Measurements from ENCODE around the gene CSTF1. TPM values are rescaled to one million over a fixed set of nuclear protein-coding genes. Genes with fewer than 3 reads are reported as not detected.
A peak's percentile ranks its signal among the peaks of the same experiment; 100 is the strongest.

The CSTF1 gene
- total and polyA plus RNA-seq, 2 of the 8 experiments (the other 6 are each of a cell fraction or from before 2014, with no cell fraction given), result 59.4 to 83.5 TPM

- TF ChIP-seq JUND (IDR thresholded peaks at IDR 0.05; ENCODE audit: low read length) (peak; percentile 31; the same call in 1 of the 2 replicates), USF2 (IDR thresholded peaks at IDR 0.05; ENCODE audit: low read length) (no peak), ATF3 (IDR thresholded peaks at IDR 0.05; ENCODE audit: insufficient read depth, low read depth, low read length) (no peak), HDAC6 (IDR thresholded peaks at IDR 0.05; ENCODE audit: low read depth, low read length) (no peak), BRCA1 (IDR thresholded peaks at IDR 0.05; ENCODE audit: low read depth, low read length) (no peak), NANOG (IDR thresholded peaks at IDR 0.05; ENCODE audit: insufficient read depth, low read depth, low read length, poor library complexity, severe bottlenecking) (no peak), E2F6 (IDR thresholded peaks at IDR 0.05) (peak; percentile 68), JUN (IDR thresholded peaks at IDR 0.05; ENCODE audit: low read depth, low read length) (no peak), RXRA (IDR thresholded peaks at IDR 0.05; ENCODE audit: insufficient read depth, low read depth, low read length) (no peak), SRF (IDR thresholded peaks at IDR 0.05; ENCODE audit: low read depth, low read length) (peak; percentile 90), EP300 (IDR thresholded peaks at IDR 0.05; ENCODE audit: borderline replicate concordance in 1 of 2, low read depth in 2 of 2, low read length in 2 of 2) (no peak; a peak in 1 of 3 replicates), SUZ12 (IDR thresholded peaks at IDR 0.05; ENCODE audit: low read length) (no peak), MAFK (IDR thresholded peaks at IDR 0.05; ENCODE audit: low read depth, low read length) (no peak), SIRT6 (IDR thresholded peaks at IDR 0.05; ENCODE audit: low read length) (no peak), TAF1 (IDR thresholded peaks at IDR 0.05; ENCODE audit: low read depth, low read length) (peak; percentile 77), KDM1A (IDR thresholded peaks at IDR 0.05; ENCODE audit: borderline replicate concordance, low read length) (no peak), SP1 (IDR thresholded peaks at IDR 0.05; ENCODE audit: low read depth, low read length) (peak; percentile 65; the same call in 1 of the 2 replicates), RFX5 (IDR thresholded peaks at IDR 0.05; ENCODE audit: borderline replicate concordance, low read depth, low read length) (no peak), ATF2 (IDR thresholded peaks at IDR 0.05; ENCODE audit: low read length) (no peak), KDM4A (IDR thresholded peaks at IDR 0.05; ENCODE audit: low read depth, low read length, severe bottlenecking) (peak; percentile 36)
Observed at GRCh38 chr20:56392132-56392880, at the start of gene CSTF1, which contains the start of gene AURKA (continued).
